ENCODE data around the gene TMEM242.

GRCh38 chr6:157333537-157333936 is 10.2 kb upstream of the TMEM242 start:
- TF ChIP-seq POLR2AphosphoS5 (IDR thresholded peaks at IDR 0.05) (no peak), POLR2A (IDR thresholded peaks at IDR 0.05) (no peak), CTCF (IDR thresholded peaks at IDR 0.05) (no peak)
